SW 1271 (cell line): ENCODE results near the gene MCM9.
A peak's percentile ranks its signal among the peaks of the same experiment; 100 is the strongest.
"Not testable (repeated sequence)": the region's sequence is repeated elsewhere in the genome, so short reads cannot be mapped to it uniquely, and the experiment has no call there.

Experiments
- DNase-seq, 2 experiments: peaks; one replicate each; lab custom pipeline; 2025; lab: John Stamatoyannopoulos, UW

Gene MCM9

GRCh38 chr6:118893807-118894424, 41.0 kb downstream of the MCM9 start, which contains the start of gene ASF1A:
ASF1A (plus strand) TSS chr6:118894152; CDS start chr6:118894414, 262 bp downstream.
- peak; percentile 95 for DNase-seq

- peak in 1 of 2 experiments; percentile 46 for DNase-seq
These were observed 41.7 kb downstream of the MCM9 start for GRCh38 chr6:118893064-118893806.

- DNase-seq, result no peak
These were observed 42.5 kb downstream of the MCM9 start for GRCh38 chr6:118892355-118892991.

GRCh38 chr6:118890997-118891790, 43.8 kb downstream of the MCM9 start:
- no peak for DNase-seq

- no peak for DNase-seq
These were observed 45.8 kb downstream of the MCM9 start for GRCh38 chr6:118889163-118889562.

- DNase-seq, result no peak
These were observed 48.3 kb downstream of the MCM9 start for GRCh38 chr6:118886641-118887040.

- DNase-seq, result no peak
These were observed 52.5 kb downstream of the MCM9 start for GRCh38 chr6:118882314-118882905.

- DNase-seq, result no peak
These were observed 53.3 kb downstream of the MCM9 start for GRCh38 chr6:118881440-118882313.

GRCh38 chr6:118877806-118878205, 57.2 kb downstream of the MCM9 start:
- no peak for DNase-seq

- DNase-seq, result no peak
These were observed 58.1 kb downstream of the MCM9 start for GRCh38 chr6:118876814-118877213.

- DNase-seq, result no peak
These were observed 58.8 kb downstream of the MCM9 start for GRCh38 chr6:118876198-118876597.

GRCh38 chr6:118875672-118876071, 59.3 kb downstream of the MCM9 start:
- DNase-seq, result no peak

GRCh38 chr6:118873239-118873638, 61.7 kb downstream of the MCM9 start:
- no peak for DNase-seq

- DNase-seq, result no peak
These were observed 62.2 kb downstream of the MCM9 start for GRCh38 chr6:118872726-118873125.

GRCh38 chr6:118872318-118872717, 62.6 kb downstream of the MCM9 start:
- DNase-seq, result no peak

- no peak for DNase-seq
These were observed 63.6 kb downstream of the MCM9 start for GRCh38 chr6:118871331-118871730.

- no peak for DNase-seq
These were observed 64.9 kb downstream of the MCM9 start for GRCh38 chr6:118869894-118870589.

GRCh38 chr6:118869350-118869749, 65.6 kb downstream of the MCM9 start:
- peak in 1 of 2 experiments; percentile 30 for DNase-seq

- not testable (repeated sequence) for DNase-seq
These were observed 66.1 kb downstream of the MCM9 start for GRCh38 chr6:118868901-118869300.

GRCh38 chr6:118867181-118867580, 67.8 kb downstream of the MCM9 start:
- DNase-seq, result no peak
